ENCODE results near the gene ARHGAP15.
"Not testable (repeated sequence)": the region's sequence is repeated elsewhere in the genome, so short reads cannot be mapped to it uniquely, and the experiment has no call there.

The ARHGAP15 gene
- 91.4 to 201 (median 106) reads per million in 4 experiments for total RNA-seq

DNA sequence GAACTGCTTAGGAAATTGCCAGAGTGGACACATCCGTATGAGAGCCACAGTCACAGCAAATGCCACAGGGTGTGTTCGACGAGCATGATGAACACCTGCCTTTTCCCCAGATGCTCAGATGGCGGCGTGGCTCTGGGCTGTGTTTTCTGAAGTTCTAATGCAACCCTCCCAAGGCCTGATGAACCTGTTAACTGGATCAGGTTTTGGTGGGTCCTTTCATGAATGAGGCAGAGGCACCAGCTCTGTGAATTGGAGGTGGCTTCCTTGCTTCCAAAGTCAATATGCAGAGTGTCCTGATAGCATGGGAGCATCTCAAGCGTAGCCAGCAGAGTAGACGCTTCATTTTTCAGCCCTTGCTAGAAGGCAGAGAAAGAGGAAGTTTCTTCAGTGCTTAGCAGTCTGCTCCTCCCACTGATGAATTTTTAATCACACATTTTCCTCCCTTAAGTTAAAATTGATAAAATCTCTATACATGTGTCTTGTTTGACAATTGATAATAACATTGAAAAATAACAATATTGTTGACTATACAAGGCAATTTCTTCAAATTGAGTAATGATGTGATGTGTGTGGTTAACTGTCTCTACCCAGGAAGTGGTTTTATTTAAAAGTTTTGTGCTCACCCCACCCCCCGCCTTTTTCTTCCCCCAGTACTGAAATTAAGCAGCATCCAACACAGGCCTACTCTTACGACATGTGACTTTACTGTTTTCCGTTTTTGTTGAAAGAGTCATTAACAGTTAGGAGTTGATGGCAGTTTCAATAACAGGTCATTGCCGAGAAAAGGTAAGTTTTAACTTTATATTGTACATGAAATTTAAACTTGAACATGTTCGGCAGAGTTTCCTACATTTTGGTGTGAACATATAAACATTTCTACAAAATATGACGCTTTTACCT is at the start of gene ARHGAP15:
Gene ARHGAP15, plus strand, starts transcription at position 739 of the 900 bp plus-strand sequence.
- DNase-seq, result peak; percentile 41

GRCh38 chr2:143081616-143082015 is 47.6 kb upstream of the ARHGAP15 start:
- DNase-seq, result no peak

DNA sequence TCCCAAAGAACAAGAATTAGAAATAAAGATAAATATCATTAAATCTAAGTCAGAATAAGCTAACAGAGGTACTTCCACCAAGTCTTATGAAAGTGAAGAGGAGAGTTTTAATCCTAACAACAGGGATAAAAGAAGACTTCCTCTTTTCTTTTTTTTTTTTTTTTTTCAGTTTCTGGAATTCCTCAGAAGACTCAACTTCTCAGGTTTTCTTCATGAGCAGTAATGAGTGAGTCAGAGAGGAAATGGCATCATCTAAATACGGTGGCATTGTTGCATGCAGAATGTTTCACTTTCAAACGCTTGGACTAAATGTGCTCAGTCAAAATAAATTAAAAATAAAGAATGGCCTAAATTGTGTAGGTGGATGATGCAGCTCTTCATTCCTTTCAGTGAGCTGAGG is 45.6 kb upstream of the ARHGAP15 start:
- DNase-seq, result no peak

DNA sequence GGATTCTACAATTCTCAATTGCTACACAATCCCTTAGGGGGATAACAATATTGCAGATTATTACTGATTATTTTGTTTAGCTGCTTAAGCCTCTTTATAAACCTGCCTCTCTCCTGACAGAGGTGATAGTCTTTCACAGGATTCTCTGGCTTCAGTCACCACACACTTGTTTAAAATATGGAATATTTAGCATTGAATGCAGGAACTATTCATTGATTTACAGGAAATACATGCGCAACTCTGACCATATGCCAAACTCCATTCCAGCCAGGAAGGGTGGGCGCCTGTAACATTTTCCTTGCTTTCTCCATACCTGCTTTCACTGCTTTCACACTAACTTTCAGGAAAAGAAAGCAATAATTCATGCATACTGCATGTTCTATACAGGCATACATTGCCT is 44.8 kb upstream of the ARHGAP15 start:
- no peak for DNase-seq

DNA sequence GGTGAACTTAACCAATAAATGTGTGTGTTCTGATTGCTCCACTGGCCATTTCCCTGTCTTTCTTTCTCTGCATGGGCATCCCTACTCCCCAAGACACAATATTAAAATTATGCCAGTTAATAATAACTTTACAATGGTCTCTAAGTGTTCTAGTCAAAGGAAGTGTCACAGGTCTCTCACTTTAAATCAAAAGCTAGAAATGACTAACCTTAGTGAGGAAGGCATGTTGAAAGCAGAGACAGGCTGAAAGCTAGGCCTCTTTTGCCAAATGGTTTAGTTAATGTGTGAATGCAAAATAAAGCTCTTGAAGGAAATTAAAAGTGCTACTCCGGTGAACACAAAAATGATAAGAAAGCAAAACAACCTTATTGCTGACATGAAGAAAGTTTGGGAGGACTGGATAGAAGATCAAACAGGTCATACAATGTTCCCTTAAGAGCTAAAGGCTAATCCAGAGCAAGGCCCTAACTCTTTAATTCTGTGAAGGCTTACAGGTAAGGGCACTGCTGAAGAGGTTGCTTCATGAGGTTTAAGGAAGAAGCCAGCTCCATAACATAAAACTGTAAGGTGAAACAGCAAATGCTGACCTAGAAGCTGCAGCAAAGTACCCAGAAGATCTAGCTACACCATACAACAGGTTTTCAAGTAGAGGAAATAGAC is 44.0 kb upstream of the ARHGAP15 start:
- DNase-seq, result no peak

GRCh38 chr2:143087033-143087432 is 42.2 kb upstream of the ARHGAP15 start:
- DNase-seq, result no peak

DNA sequence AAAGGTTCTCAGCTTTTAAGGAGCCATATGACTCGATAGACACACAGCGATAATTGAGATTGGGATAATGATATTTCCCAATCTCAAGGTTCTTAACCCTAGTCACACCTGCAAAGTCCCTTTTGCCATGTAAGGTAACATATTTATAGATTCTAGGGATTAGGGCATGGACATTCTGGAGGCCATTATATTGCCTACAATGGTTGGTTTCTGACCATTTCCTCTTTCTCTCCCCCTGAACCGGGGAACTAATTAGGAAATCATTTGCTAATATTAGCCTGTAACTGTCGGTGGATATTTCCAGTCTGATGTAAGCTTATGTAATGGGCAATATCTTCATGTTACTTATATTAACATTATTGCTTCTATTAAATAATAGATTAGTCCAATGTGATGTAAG is 40.8 kb upstream of the ARHGAP15 start:
- DNase-seq, result no peak

DNA sequence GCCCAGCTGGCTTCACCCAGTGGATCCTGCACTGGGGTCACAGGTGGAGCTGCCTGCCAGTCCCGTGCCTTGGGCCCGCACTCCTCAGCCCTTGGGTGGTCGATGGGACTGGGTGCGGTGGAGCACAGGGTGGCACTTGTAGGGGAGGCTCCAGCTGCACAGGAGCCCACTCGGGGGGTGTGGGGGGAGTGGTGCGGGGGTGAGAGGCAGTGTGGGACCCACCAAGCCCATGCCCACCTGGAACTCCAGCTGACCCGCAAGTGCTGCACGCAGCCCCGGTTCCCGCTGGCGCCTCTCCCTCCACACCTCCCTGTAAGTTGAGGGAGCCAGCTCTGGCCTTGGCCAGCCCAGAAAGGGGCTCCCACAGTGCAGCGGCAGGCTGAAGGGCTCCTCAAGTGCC is 39.7 kb upstream of the ARHGAP15 start:
- DNase-seq, result not testable (repeated sequence)

DNA sequence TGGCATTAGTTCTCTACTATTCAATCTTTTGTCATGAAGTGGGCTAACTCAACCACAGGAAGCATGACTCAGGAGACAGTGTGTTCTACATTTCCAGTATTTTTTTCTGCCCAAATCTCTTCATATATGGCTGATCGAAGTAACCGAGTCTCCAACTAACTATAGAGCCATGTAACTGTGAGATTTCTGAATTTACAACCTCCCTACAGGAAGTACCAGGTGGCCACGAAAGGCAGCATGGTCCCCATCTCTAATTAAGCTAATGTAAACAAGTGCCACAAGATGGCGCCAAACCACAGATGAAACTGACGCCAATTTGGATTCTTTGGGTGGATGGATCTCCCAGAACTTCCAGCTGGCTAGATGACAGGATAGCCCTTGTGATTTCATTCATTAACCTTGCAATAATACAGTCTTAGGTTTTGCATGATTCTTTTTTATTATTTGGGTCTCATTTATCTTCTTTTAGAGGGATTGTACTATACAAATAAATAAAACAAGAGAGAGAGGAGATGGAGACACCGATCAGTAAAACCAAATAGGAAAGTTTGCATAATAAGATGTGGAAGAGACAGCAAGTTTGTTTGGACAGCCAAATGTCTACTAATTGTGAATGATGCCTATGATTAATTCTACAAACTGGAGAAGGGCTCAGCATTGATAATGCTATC is 18.3 kb upstream of the ARHGAP15 start:
- DNase-seq, result peak; percentile 51

- DNase-seq, result no peak
Observed at GRCh38 chr2:143117225-143117624, 12.0 kb upstream of the ARHGAP15 start.

GRCh38 chr2:143121079-143121478 is 8.1 kb upstream of the ARHGAP15 start:
- no peak for DNase-seq

GRCh38 chr2:143121957-143122356 is 7.3 kb upstream of the ARHGAP15 start:
- no peak for DNase-seq

GRCh38 chr2:143123911-143124310 is 5.3 kb upstream of the ARHGAP15 start:
- DNase-seq, result no peak

GRCh38 chr2:143124445-143124844 is 4.8 kb upstream of the ARHGAP15 start:
- no peak for DNase-seq

DNA sequence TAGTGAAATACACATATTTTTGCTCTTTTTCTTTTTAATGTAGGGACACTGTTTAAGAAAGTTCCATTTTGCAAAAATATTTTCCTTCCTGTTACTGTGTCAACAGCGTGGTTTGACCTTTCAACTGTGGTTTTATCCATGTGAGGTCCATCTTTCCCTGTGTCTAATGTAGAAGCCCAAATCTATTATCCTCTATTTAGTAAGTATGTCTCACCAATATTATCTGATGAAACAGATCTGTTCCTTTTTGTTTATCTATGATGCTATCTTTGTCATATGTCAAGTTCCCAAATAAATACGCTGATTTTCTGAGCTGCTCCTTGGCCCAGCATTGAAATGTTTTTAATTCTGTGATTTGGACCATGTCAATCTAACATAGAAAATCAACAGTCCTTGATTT is 3.5 kb upstream of the ARHGAP15 start:
- DNase-seq, result no peak

DNA sequence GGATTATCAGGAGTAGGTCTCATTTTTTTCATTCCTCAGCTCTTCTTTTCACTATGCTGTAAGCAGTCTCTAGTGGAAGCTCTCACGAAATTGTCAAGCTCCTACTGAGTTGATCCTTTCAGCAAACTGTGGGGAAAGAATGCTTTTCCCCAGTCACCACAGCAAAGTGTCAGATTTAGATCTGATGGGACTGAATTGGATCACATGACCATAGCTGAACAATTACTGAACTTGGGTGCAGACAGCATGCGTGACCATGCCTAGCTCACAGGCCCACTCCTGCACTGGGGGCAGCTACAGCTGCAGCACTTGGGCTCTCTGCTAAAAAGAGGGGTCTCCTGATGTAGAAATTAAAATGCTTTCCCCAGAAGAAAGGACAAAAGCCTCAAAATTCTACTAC is 3.1 kb downstream of the ARHGAP15 start:
- DNase-seq, result no peak

DNA sequence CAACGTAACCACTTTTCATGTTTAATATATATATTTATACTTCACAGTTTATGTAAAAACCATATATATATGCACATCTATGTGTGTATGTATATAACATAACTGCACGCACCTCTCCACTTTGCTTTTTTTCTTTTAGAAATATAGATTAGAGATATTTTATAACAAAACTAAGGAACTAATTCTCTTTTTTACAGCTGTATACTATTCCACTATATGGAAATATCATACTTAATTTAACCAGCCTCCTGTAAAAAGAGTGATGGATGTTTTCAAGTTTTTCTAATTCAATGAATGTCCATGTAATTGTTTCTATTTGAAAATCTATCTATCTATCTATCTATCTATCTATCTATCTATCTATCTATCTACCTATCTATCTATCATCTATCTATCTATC is 4.6 kb downstream of the ARHGAP15 start:
- DNase-seq, result no peak

GRCh38 chr2:143138292-143138691 is 9.1 kb downstream of the ARHGAP15 start:
- no peak for DNase-seq

DNA sequence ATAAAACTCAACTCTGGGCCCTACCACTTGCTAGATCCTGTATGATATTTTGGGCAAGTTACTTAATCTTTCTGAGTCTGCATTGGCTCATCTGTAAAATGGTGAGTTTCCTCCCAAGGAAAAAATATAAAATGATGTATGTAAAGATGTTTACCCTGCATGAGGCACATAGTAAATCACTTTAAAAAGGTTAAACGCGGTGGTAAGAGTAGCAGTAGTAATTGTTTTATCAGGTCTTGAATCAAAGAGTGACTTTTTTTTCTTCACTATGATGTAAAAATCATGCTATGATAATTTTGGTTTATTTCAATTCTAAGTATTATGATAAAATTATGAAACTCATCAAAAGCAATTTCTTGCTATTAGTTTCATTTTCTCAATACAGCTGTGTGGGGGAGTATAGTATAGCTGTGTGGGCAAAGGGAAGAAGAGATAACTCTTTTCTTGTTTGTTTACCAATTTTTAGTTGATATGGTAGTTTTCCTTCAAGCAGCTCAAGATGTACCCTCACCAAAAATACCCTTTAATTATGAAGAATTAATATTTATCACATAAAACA is 10.7 kb downstream of the ARHGAP15 start:
- DNase-seq, result no peak

- no peak for DNase-seq
Observed at GRCh38 chr2:143140864-143141661, 11.8 kb downstream of the ARHGAP15 start.

DNA sequence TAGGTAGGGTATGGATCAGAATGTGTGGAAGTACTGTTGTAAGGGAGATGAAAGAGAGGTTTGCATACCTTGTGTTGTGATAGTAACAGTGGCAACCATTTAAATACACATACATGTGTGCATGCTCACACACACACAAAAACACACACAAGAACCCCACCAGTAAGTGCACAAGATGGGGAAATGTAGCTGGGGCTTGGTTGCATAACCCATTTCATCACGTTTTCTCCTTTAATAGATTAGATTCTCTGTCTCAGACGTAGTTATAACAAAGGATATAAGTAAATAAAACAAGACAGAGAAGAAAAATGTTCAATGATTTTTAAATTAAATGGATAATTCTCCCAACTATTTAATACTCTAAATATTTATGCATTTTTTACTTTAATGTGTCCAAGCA is 13.4 kb downstream of the ARHGAP15 start:
- DNase-seq, result no peak

DNA sequence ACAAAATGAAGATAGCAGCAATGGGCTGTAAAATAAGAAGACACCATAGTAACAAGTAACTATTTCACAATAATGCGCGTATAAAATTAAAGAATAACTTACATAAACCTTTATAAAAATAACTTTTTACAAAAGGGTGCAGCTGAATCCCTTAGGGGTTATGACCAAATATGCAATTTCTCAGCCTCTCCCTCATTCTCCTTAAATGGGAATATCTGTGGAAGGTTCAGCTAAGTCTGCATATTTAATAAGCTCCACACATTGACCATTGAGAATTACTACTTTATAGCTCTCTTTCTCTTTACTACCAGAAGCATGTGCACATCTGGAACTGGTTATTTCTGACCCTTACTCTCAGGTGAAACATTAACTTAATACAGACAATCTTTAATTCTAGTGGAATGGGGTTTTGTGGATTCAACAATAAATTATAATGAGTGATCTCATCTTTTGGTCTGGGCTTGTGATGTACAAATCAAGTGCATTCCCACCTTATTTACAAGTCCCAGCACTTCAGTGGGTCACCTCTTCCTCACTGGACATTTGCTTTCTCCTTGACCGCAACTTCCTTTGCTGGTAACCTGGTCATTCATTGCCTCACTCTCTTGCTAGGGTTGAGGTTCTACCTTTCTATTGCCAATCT is 15.7 kb downstream of the ARHGAP15 start:
- DNase-seq, result no peak

Data from effector CD8-positive, alpha-beta T cell (primary cell).